Measurements from ENCODE around the gene GPHN.

The GPHN gene

GRCh38 chr14:67199016-67199415, 691.1 kb downstream of the GPHN start:
- TF ChIP-seq CTCF (IDR thresholded peaks at IDR 0.05) = no peak

- TF ChIP-seq CTCF (IDR thresholded peaks at IDR 0.05) = no peak
Measured at GRCh38 chr14:67207810-67208209, 699.9 kb downstream of the GPHN start.

DNA sequence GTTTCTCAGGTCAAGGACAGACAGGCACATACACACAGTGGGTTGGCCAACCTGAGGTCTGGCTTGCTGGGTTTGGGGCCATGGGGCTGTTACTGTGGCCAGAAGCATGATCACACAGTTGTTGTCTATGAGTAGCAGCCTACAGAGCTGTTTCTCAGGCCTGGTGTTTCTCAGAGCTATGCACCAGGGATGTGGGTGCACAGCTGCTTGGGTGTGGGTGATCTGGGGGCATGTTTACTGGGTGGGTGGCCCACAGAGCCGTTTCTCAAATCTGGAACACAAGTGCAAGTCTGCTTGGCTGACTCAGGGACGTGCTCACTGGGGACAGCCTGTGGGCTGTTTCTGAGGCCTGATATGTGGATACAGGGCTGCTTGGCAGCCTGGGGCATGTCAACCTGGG, 710.2 kb downstream of the GPHN start:
- no peak for TF ChIP-seq CTCF (IDR thresholded peaks at IDR 0.05)

GRCh38 chr14:67221248-67221981, 713.5 kb downstream of the GPHN start:
- no peak for TF ChIP-seq CTCF (IDR thresholded peaks at IDR 0.05)

GRCh38 chr14:67221982-67222328, 714.0 kb downstream of the GPHN start:
- no peak for TF ChIP-seq CTCF (IDR thresholded peaks at IDR 0.05)

DNA sequence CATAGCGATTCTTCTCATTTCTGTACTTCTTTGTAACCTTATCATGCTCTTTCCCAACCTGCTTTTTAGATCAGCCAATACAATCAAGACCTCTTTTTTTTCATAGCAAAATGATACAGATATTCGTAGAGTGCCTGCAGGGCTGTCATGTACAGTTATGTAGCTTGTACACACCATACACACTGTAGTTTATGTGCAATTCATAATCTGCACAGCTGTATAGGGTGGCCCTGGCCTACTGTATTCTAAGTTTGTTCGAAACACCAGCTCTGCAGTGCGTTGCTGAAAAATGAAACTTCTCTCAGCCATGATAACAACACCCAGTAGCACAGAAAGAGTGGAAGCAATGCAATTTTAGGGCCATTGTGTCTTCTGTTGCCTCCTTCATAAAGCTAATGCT, 717.6 kb downstream of the GPHN start:
- TF ChIP-seq CTCF (IDR thresholded peaks at IDR 0.05) = no peak

- TF ChIP-seq CTCF (IDR thresholded peaks at IDR 0.05) = no peak
Measured at GRCh38 chr14:67228325-67228984, 720.5 kb downstream of the GPHN start.
